HuH-7 (cell line): ENCODE results near the gene HPSE2.

ENCODE experiments used
- DNase-seq: peaks from one replicate; pipeline ENCODE4 v3.0.0; 2011; ENCODE audit warnings: low spot score

Gene HPSE2

GRCh38 chr10:98489561-98490481 is 745.8 kb downstream of the HPSE2 start:
- no peak for DNase-seq

GRCh38 chr10:98488669-98489430 is 746.8 kb downstream of the HPSE2 start:
- peak; percentile 28 for DNase-seq

GRCh38 chr10:98487649-98488048 is 748.0 kb downstream of the HPSE2 start:
- no peak for DNase-seq

GRCh38 chr10:98486421-98486820 is 749.2 kb downstream of the HPSE2 start:
- DNase-seq, result no peak

GRCh38 chr10:98485959-98486358 is 749.7 kb downstream of the HPSE2 start:
- no peak for DNase-seq

- no peak for DNase-seq
Observed at GRCh38 chr10:98483658-98484057, 752.0 kb downstream of the HPSE2 start.

DNA sequence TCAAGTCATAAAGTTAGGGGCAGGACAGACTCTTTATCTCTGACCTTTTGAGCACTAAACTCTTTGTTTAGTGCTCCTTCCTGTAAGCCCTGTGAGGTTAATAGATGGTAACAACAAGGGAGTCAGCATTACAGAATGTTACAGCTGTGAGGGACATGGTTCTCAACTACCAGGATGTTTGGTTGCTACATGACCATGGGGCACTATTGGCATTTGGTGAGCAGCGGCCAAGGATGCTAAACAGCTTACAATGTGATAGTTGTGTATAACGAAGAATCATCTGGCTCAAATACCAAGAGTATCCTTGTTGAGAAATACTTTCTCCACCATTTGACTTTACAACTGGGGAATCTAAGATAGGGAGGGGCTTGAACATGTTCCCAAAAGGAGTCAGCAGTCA is 753.6 kb downstream of the HPSE2 start:
- DNase-seq, result no peak

GRCh38 chr10:98481404-98481945 is 754.2 kb downstream of the HPSE2 start:
- no peak for DNase-seq

DNA sequence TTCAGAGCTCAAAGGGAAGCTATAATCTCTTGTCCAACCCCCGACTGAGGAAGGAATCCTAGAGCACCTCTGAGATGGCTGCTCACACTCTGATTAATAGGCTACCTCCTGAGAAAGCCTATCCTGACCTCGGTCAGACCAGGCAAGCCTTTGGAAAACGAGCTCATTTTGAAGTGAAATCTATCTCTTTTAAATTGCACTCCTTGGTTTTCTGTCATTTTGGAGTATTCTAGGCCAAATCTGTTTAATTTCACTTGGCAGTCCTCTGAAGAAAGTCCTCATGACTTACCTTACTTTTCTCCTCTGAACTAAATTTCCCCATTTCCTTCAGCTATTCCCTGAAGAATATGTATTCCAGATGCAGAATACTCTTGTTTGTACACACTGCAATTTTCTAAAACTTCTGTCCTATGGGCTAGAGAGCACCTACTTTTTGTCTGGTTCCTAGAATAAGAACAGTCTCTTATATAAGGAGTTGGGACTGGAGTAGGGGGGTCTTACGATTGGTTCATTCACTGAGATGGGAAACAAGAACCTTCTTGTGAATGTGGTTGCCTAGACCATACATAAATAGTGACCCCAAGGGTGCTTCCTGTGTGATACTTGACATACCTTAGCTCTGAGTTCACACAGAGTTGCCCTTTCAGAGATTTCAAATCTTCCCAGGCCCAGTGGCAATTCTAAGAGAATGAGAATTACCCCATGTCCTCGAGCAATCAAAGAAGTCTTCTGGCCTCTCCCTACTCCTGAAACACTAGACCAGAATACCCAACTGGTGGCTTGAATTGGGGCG is 757.0 kb downstream of the HPSE2 start:
- no peak for DNase-seq

- DNase-seq, result no peak
Observed at GRCh38 chr10:98477861-98478260, 757.8 kb downstream of the HPSE2 start.

- DNase-seq, result no peak
Observed at GRCh38 chr10:98474628-98475027, 761.0 kb downstream of the HPSE2 start.

DNA sequence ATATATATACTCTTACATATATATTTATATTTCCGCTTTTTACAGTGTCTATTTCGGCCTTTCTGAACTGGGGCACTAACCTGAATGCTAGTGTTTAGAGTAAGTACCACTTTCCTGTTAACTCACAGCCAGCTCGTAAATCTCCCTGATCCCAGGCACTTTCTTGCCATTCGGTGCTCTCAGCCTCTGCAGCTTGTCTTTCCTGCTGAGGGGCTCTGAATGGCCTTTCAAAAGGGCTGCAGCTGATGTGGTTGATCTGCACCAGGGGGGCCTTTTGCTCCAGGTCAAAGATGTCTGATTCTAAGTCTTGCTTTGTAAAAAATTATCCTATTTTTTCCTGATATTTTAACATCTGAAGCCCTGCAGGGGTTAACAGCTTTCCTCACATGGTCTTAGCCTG is 763.5 kb downstream of the HPSE2 start:
- no peak for DNase-seq

DNA sequence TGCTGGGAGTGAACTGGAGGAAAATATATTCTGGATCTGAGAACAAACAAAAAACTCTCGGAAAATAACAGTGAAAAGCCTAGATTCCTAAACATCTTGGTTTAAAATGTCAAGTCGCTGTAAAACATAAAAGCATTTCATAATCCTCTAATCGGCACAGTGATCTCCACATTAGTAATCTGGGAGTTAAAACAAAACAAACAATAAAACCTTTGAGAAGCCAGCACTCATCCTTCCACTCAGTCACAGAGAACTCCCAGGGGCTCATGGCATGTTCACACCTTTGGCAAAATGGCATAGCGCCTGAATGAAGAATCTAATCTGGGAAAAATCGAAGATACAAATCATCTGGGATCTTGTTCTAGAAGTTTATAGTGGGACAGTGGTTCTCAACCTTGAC is 764.8 kb downstream of the HPSE2 start:
- DNase-seq, result no peak

GRCh38 chr10:98469001-98469931 is 766.4 kb downstream of the HPSE2 start:
- DNase-seq, result no peak

- peak; percentile 75 for DNase-seq
Observed at GRCh38 chr10:98467506-98468318, 767.9 kb downstream of the HPSE2 start.

GRCh38 chr10:98466861-98467505 is 768.7 kb downstream of the HPSE2 start:
- no peak for DNase-seq

- no peak for DNase-seq
Observed at GRCh38 chr10:98465866-98466265, 769.8 kb downstream of the HPSE2 start.

DNA sequence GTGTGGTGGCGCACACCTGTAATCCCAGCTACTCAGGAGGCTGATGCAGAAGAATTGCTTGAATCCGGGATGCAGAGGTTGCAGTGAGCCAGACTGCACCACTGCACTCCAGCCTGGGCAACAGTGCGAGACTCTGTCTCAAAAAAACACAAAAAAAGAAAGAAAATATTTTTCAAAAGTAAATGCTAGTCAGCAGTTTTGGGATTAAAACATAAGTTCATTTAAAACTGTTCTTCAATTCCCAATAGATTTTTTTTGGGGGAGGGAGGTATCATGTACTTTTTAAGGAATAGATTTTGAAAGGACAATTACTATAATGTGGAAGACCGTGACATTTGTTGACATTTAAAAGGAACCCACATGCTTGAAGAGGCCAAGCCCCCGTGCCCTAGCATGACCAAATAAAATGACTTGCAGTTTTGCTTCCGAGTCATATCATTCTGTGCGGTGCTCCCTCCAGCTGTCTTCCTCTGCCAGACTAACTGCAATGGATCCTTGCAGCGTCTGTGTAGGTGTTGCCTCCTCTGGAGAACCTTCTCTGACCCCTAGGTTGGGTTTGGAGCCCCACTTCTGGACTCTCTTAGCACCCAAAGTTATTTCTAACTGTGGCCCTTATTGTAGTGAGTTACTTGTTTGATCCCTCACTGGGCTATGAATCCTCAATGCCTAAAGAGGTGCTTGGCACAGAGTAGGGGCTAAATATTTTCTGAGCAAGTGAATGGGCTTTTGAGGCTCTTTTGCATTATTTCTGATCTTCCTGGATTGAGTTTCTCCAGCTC is 771.5 kb downstream of the HPSE2 start:
- DNase-seq, result no peak

DNA sequence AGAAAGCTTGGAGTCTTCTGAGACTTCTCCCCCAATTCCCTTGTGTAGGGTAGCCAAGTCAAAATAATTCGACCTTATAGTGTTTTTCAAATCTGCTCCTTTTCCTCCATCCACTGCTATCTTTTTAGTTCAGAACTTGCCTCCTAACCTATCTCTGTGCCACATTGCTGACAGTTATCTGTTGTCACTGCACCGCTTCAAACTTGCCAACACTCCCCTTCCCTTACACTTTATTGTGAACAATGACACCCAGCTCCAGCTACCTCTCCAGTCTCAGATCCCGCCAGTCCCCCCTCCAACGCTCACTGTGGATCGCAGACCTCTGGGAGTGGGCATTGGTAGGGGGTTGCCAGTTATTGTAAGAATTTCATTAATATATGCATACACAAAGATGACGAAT is 772.6 kb downstream of the HPSE2 start:
- DNase-seq, result no peak
